Right renal cortex interstitium (tissue), 3 donors: ENCODE measurements around the gene RYR1. TPM values are rescaled to one million over a fixed set of nuclear protein-coding genes. Genes with fewer than 3 reads are reported as not detected.

Experiments used
- DNase-seq, 3 donors: peaks; one replicate each; pipeline ENCODE4 v3.0.0-alpha.2; 2013; ENCODE audit warnings: low read depth in 3 of 3, low spot score in 2 of 3
- polyA plus RNA-seq, 3 donors: library from polyadenylated mRNA; unstranded; fragments of 120-200 nt; gene quantifications; one replicate each; pipeline ENCODE4 v1.2.1, GENCODE V29; 2013; ENCODE audit not compliant: insufficient read length in 3 of 3

RYR1 gene
- polyA plus RNA-seq, 3 donors, result 4.2 to 5.0 (median 4.6) TPM

- DNase-seq, result no peak
Measured at GRCh38 chr19:38634757-38635482, 201.4 kb downstream of the RYR1 start.

GRCh38 chr19:38635483-38636399, 202.2 kb downstream of the RYR1 start:
- DNase-seq, result no peak

Other genes starting within 250 kb of the RYR1 start
- gene DPF1, start 209.5 kb upstream of the RYR1 start, polyA plus RNA-seq, result 1 to 10 TPM; 1.1 to 1.3 (median 1.1) TPM
- 1 to 10 TPM; 5.2 to 6.4 (median 6.3) TPM for gene PPP1R14A, start 177.3 kb upstream of the RYR1 start, polyA plus RNA-seq
- 100 to 1,000 TPM; 304 to 350 (median 332) TPM for gene SPINT2, start 169.1 kb upstream of the RYR1 start, polyA plus RNA-seq
- gene C19orf33, start 129.4 kb upstream of the RYR1 start, polyA plus RNA-seq, result 10 to 100 TPM in 2 of 3 donors, 1 to 10 TPM in 1; 5.2 to 10.7 (median 10.5) TPM
- gene YIF1B, start 117.7 kb upstream of the RYR1 start, polyA plus RNA-seq, result 10 to 100 TPM; 26.0 to 33.7 (median 30.8) TPM
- gene KCNK6, start 113.8 kb upstream of the RYR1 start, polyA plus RNA-seq, result 1 to 10 TPM; 3.1 to 3.3 (median 3.3) TPM
- 1 to 10 TPM; 3.8 to 5.0 (median 3.9) TPM for gene CATSPERG, start 97.9 kb upstream of the RYR1 start, polyA plus RNA-seq
- 100 to 1,000 TPM; 161 to 172 (median 169) TPM for gene PSMD8, start 59.1 kb upstream of the RYR1 start, polyA plus RNA-seq
- under 1 TPM; 0.31 to 0.56 (median 0.50) TPM for gene GGN, start 45.7 kb upstream of the RYR1 start, polyA plus RNA-seq
- 1 to 10 TPM; 1.1 TPM for gene SPRED3, start 45.0 kb upstream of the RYR1 start, polyA plus RNA-seq
- gene FAM98C, start 30.6 kb upstream of the RYR1 start, polyA plus RNA-seq, result 10 to 100 TPM; 10.6 to 13.4 (median 11.9) TPM
- gene RASGRP4, start 7.5 kb upstream of the RYR1 start, polyA plus RNA-seq, result under 1 TPM; 0.60 to 0.90 (median 0.81) TPM
- 1 to 10 TPM; 2.5 to 2.9 (median 2.6) TPM for gene MAP4K1, start 184.3 kb downstream of the RYR1 start, polyA plus RNA-seq
- gene EIF3K, start 185.5 kb downstream of the RYR1 start, polyA plus RNA-seq, result 100 to 1,000 TPM; 339 to 385 (median 343) TPM
- 100 to 1,000 TPM; 623 to 719 (median 641) TPM for gene ACTN4, start 214.0 kb downstream of the RYR1 start, polyA plus RNA-seq